A549 (cell line): Measurements from ENCODE around the gene REPS1. TPM values are rescaled to one million over a fixed set of nuclear protein-coding genes. Genes with fewer than 3 reads are reported as not detected.

Source experiments
- ATAC-seq, 2 experiments: fragments of 200-7000 bp in 1 of 2; fragments of >200 bp in 1 of 2; cut with Nextera tagmentation in 1 of 2; cut with Tn5 transposase in 1 of 2; 3 replicates each; pipeline versions ENCODE4 v1.8.0 to v1.9.1; 2018 to 2020; ENCODE audit warnings: mild to moderate bottlenecking in 1 of 2, moderate library complexity in 1 of 2
- CTCF ChIA-PET: fragments of 300-600 bp; sonication (Branson Sonifier 250); formaldehyde crosslinking; extraction: SDS; loops from one replicate; lab custom pipeline; 2021; ENCODE audit warnings: antibody characterized with exemption, inconsistent platforms; lab: Yijun Ruan, JAX
- POLR2A ChIA-PET: fragments of 350-600 bp; formaldehyde crosslinking; extraction: SDS; loops from one replicate; lab custom pipeline; 2021; ENCODE audit warnings: antibody characterized with exemption, inconsistent platforms; lab: Yijun Ruan, JAX
- DNase-seq, 2 experiments: peaks; one replicate each; pipeline versions ENCODE4 v3.0.0 to v3.0.0-alpha.2; 2011 to 2016; ENCODE audit warnings: low read depth in 1 of 2, low spot score in 1 of 2
- FAIRE-seq: peaks from 2 replicates; lab custom pipeline; 2011; peaks lifted over from hg19 to GRCh38; lab: Jason Lieb, UNC
- H3K27ac ChIP-seq, 2 experiments: fragments of >200 bp; sonication (Bioruptor Twin); formaldehyde crosslinking; 3 replicates each; pipeline ENCODE4 v1.5.1; 2016 to 2017
- H3K4me1 ChIP-seq: fragments of >200 bp; sonication (Bioruptor Twin); formaldehyde crosslinking; 3 replicates; pipeline ENCODE4 v1.6.1; 2016
- H3K4me2 ChIP-seq: fragments of >200 bp; sonication (Bioruptor Twin); formaldehyde crosslinking; 3 replicates; pipeline ENCODE4 v1.6.1; 2016
- H3K4me3 ChIP-seq: fragments of >200 bp; sonication (Bioruptor Twin); formaldehyde crosslinking; 3 replicates; pipeline ENCODE4 v1.5.1; 2016
- H3K9me3 ChIP-seq: fragments of >200 bp; sonication (Bioruptor Twin); formaldehyde crosslinking; 3 replicates; pipeline ENCODE4 v1.6.1; 2016
- ATOH8 ChIP-seq: fragments of 250-450 bp; sonication (Bioruptor Pico); IDR thresholded peaks from 2 replicates; pipeline ENCODE4 v1.5.0; 2020; ENCODE audit warnings: low read depth, mild to moderate bottlenecking, moderate library complexity
- BHLHE40 ChIP-seq: IDR thresholded peaks from 2 replicates; pipeline ENCODE4 v1.6.1; 2012; ENCODE audit warnings: low read depth, low read length, inconsistent platforms
- CBX8 ChIP-seq: fragments of 200-600 bp; sonication (generic); IDR thresholded peaks from 2 replicates; pipeline ENCODE4 v1.6.1; 2016
- CHD2 ChIP-seq: fragments of 150-350 bp; IDR thresholded peaks from 2 replicates; pipeline ENCODE4 v1.6.1; 2014; ENCODE audit warnings: low read length; ENCODE audit not compliant: partially characterized antibody
- CHD4 ChIP-seq: fragments of 200-600 bp; sonication (generic); IDR thresholded peaks from 2 replicates; pipeline ENCODE4 v1.6.1; 2016; ENCODE audit warnings: antibody characterized with exemption, mild to moderate bottlenecking, borderline replicate concordance
- E2F6 ChIP-seq: IDR thresholded peaks from 2 replicates; pipeline ENCODE4 v1.6.1; 2012; ENCODE audit warnings: low read depth, borderline replicate concordance
- ESRRA ChIP-seq: fragments of 150-350 bp; IDR thresholded peaks from 2 replicates; pipeline ENCODE4 v1.6.1; 2014; ENCODE audit warnings: mild to moderate bottlenecking, low read length, borderline replicate concordance
- FOSB ChIP-seq: fragments of 250-450 bp; sonication (Bioruptor Pico); IDR thresholded peaks from 2 replicates; pipeline ENCODE4 v1.5.0; 2020; ENCODE audit warnings: mild to moderate bottlenecking, moderate library complexity
- FOXS1 ChIP-seq: fragments of 250-450 bp; sonication (Bioruptor Pico); IDR thresholded peaks from 2 replicates; pipeline ENCODE4 v1.5.0; 2020; ENCODE audit warnings: mild to moderate bottlenecking, moderate library complexity
- GATA3 ChIP-seq: IDR thresholded peaks from 2 replicates; pipeline ENCODE4 v1.6.1; 2012; ENCODE audit warnings: borderline replicate concordance
- HDAC2 ChIP-seq: fragments of 200-600 bp; sonication (generic); IDR thresholded peaks from 2 replicates; pipeline ENCODE4 v1.6.1; 2016
- HEYL ChIP-seq: fragments of 250-450 bp; sonication (Bioruptor Pico); IDR thresholded peaks from 2 replicates; pipeline ENCODE4 v1.8.0; 2021; ENCODE audit warnings: mild to moderate bottlenecking, moderate library complexity
- HOXA7 ChIP-seq: fragments of 250-450 bp; sonication (Bioruptor Pico); IDR thresholded peaks from 2 replicates; pipeline ENCODE4 v1.5.0; 2020; ENCODE audit warnings: mild to moderate bottlenecking, moderate library complexity
- JUNB ChIP-seq: fragments of >200 bp; sonication (Bioruptor Twin); formaldehyde crosslinking; IDR thresholded peaks from 2 replicates; pipeline ENCODE4 v1.6.1; 2016
- KDM1A ChIP-seq: fragments of 200-600 bp; sonication (generic); IDR thresholded peaks from 2 replicates; pipeline ENCODE4 v1.6.1; 2016; ENCODE audit warnings: low read depth, mild to moderate bottlenecking
- KDM5A ChIP-seq: fragments of 200-600 bp; sonication (generic); IDR thresholded peaks from 2 replicates; pipeline ENCODE4 v1.6.1; 2016; ENCODE audit warnings: antibody characterized with exemption, mild to moderate bottlenecking
- PHF8 ChIP-seq: fragments of 200-600 bp; sonication (generic); IDR thresholded peaks from 2 replicates; pipeline ENCODE4 v1.6.1; 2016; ENCODE audit warnings: low read depth, mild to moderate bottlenecking, antibody characterized with exemption, moderate library complexity, borderline replicate concordance
- POLR2A ChIP-seq: IDR thresholded peaks from 2 replicates; pipeline ENCODE4 v1.6.1; 2012; ENCODE audit warnings: mild to moderate bottlenecking, low read length
- POLR2AphosphoS2 ChIP-seq: conservative IDR thresholded peaks from 2 replicates; pipeline ENCODE4 v1.6.1; 2012; ENCODE audit warnings: low read length, improper control_type of control experiment, inconsistent platforms
- RAD21 ChIP-seq, 2 experiments: fragments of >200 bp in 1 of 2; sonication (Bioruptor Twin) in 1 of 2; formaldehyde crosslinking in 1 of 2; IDR thresholded peaks in 1 of 2; conservative IDR thresholded peaks in 1 of 2; 2 replicates in 1 of 2; 3 replicates in 1 of 2; pipeline ENCODE4 v1.6.1; 2012 to 2018; ENCODE audit warnings: inconsistent platforms in 1 of 2
- RCOR1 ChIP-seq: fragments of 150-350 bp; IDR thresholded peaks from 2 replicates; pipeline ENCODE4 v1.6.1; 2014; ENCODE audit warnings: antibody characterized with exemption, low read length, low read depth
- RFX5 ChIP-seq: fragments of 450-650 bp; IDR thresholded peaks from 2 replicates; pipeline ENCODE4 v1.7.1; 2014; ENCODE audit warnings: antibody characterized with exemption, mild to moderate bottlenecking, moderate library complexity
- RNF2 ChIP-seq: fragments of 200-600 bp; sonication (generic); IDR thresholded peaks from 2 replicates; pipeline ENCODE4 v1.6.1; 2016; ENCODE audit warnings: low read depth, mild to moderate bottlenecking, antibody characterized with exemption, moderate library complexity, borderline replicate concordance
- SMC3 ChIP-seq: fragments of >200 bp; sonication (Bioruptor Twin); formaldehyde crosslinking; IDR thresholded peaks from 3 replicates; pipeline ENCODE4 v1.6.1; 2018; ENCODE audit warnings: inconsistent platforms
- SREBF2 ChIP-seq: fragments of 450-650 bp; IDR thresholded peaks from 2 replicates; pipeline ENCODE4 v1.6.1; 2014; ENCODE audit warnings: mild to moderate bottlenecking, moderate library complexity
- TFCP2L1 ChIP-seq: fragments of 250-450 bp; sonication (Bioruptor Pico); IDR thresholded peaks from 2 replicates; pipeline ENCODE4 v1.5.0; 2021; ENCODE audit warnings: mild to moderate bottlenecking
- TP53 ChIP-seq: fragments of 250-450 bp; sonication (Bioruptor Pico); IDR thresholded peaks from 2 replicates; pipeline ENCODE4 v1.5.0; 2021; ENCODE audit warnings: mild to moderate bottlenecking, moderate library complexity
- ZNF302 ChIP-seq: fragments of 250-450 bp; sonication (Bioruptor Pico); IDR thresholded peaks from 2 replicates; pipeline ENCODE4 v1.9.0; 2021; ENCODE audit warnings: inconsistent platforms, mild to moderate bottlenecking, moderate library complexity
- ZSCAN20 ChIP-seq: fragments of 250-450 bp; sonication (Bioruptor Pico); IDR thresholded peaks from 2 replicates; pipeline ENCODE4 v1.8.0; 2022; ENCODE audit warnings: mild to moderate bottlenecking, moderate library complexity
- WGBS: methylation state at CpG from one replicate; pipeline ENCODE4 v1.1.6; 2017; ENCODE audit errors: missing lambda C conversion rate; 5-methylcytosine and 5-hydroxymethylcytosine counted together
- polyA plus RNA-seq, 4 experiments: library from polyadenylated mRNA; depleted of rRNA in 3 of 4; stranded (reverse); fragments of >200 nt; fragmentation: RNase III in 1 of 4; extraction: RNeasy Plus Mini Kit Qiagen cat#74134 plus additional on column Dnase treatment in 1 of 4; gene quantifications; 2 replicates in 3 of 4; 3 replicates in 1 of 4; pipeline ENCODE4 v1.2.3, GENCODE V29; 2011 to 2017
- TF ChIP-seq, protein P1 (sequence below): fragments of 450-650 bp; IDR thresholded peaks from 2 replicates; pipeline ENCODE4 v1.6.1; 2014; ENCODE audit warnings: antibody characterized with exemption
- TF ChIP-seq, protein P2 (sequence below): fragments of >200 bp; sonication (Bioruptor Twin); formaldehyde crosslinking; IDR thresholded peaks from 3 replicates; pipeline ENCODE4 v1.5.1; 2016

Gene REPS1
- polyA plus RNA-seq, 2 of the 4 experiments (the other 2 are of a cell fraction): 16.3 to 36.4 TPM

DNA sequence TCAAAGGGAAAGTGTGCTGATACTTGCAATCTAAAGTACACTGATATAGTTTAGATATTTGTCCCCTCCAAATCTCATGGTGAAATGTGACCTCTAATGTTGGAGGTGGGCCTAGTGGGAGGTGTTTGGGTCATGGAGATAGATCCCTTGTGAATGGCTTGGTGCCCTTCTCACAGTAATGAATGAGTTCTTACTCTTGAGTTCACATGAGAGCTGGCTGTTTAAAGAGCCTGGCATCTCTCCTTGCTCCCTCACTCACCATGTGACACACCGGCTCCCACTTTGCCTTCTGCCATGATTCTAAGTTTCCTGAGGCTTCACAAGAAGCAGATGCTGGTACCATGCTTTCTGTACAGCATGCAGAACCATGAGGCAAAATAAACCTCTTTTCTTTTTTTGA is 78.1 kb downstream of the REPS1 start:
- FAIRE-seq: no peak
- POLR2A ChIA-PET: no interaction called here
- WGBS: 100% methylated on average over 1 of the region's 1 CpG
- TF ChIP-seq HDAC2 (no peak), BHLHE40 (no peak), RAD21 (conservative IDR thresholded peaks at IDR 0.05 in 1 of 2, IDR thresholded peaks at IDR 0.05 in 1 of 2) (no peak), RNF2 (no peak), CBX8 (no peak), SMC3 (no peak), HOXA7 (CRISPR knock-in tag) (no peak), SREBF2 (no peak), KDM1A (no peak), TP53 (CRISPR knock-in tag) (no peak), POLR2AphosphoS2 (no peak)
- TF ChIP-seq, all 56 proteins: peak for 0
- Histone ChIP-seq H3K4me1 (no peaks in the 10 kb centered on the region), H3K27ac (no peak overlapping the region), H3K4me3 (no peak overlapping the region), H3K4me2 (no peak overlapping the region), H3K9me3 (no peaks in the 10 kb centered on the region)
- no peak for DNase-seq
- CTCF ChIA-PET: no interaction called here
- ATAC-seq: no peak

DNA sequence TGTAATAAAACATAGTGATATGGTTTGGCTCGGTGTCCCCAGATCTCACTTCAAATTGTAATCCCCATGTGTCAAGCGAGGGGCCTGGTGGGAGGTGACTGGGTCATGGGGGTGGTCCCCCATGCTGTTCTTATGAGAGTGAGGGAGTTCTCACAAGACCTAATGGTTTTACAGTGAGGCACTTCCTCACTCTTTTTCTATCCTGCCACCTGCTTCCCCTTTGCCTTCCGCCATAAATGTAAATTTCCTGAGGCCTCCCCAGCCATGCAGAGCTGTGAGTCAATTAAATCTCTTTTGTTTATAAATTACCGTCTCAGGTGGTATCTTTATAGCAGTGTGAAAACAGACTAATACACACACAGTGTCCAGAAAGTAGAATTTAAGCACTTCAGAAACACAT is 78.5 kb downstream of the REPS1 start:
- FAIRE-seq: no peak
- WGBS: 82% methylated on average over 4 of the region's 4 CpGs
- TF ChIP-seq HEYL (CRISPR knock-in tag): no peak
- no peak for TF ChIP-seq GATA3
- TF ChIP-seq TFCP2L1 (CRISPR knock-in tag): no peak
- no peak for TF ChIP-seq RCOR1
- no peak for TF ChIP-seq E2F6
- no peak for TF ChIP-seq CHD4
- TF ChIP-seq RNF2: no peak
- no peak for TF ChIP-seq ATOH8 (CRISPR knock-in tag)
- TF ChIP-seq POLR2A: no peak
- TF ChIP-seq KDM5A: no peak
- TF ChIP-seq, all 56 proteins: peak for 0
- ATAC-seq (no peak), DNase-seq (no peak)
- no peak overlapping the region for H3K27ac ChIP-seq
- CTCF ChIA-PET: no interaction called here
- no peak overlapping the region for H3K4me2 ChIP-seq
- H3K9me3 ChIP-seq: no peaks in the 10 kb centered on the region
- no peaks in the 10 kb centered on the region for H3K4me1 ChIP-seq
- POLR2A ChIA-PET: no interaction called here
- no peak overlapping the region for H3K4me3 ChIP-seq

- H3K4me1 ChIP-seq: no peaks in the 10 kb centered on the region
- DNase-seq: no peak
- H3K27ac ChIP-seq: no peak overlapping the region
- POLR2A ChIA-PET: no interaction called here
- H3K4me2 ChIP-seq: no peak overlapping the region
- no peak overlapping the region for H3K4me3 ChIP-seq
- 91% methylated on average over 7 of the region's 7 CpGs for WGBS
- FAIRE-seq: no peak
- no peak for TF ChIP-seq ESRRA
- TF ChIP-seq BHLHE40: no peak
- no peak for TF ChIP-seq ZSCAN20 (CRISPR knock-in tag)
- no peak for TF ChIP-seq RFX5
- TF ChIP-seq FOXS1 (CRISPR knock-in tag): no peak
- no peak for TF ChIP-seq PHF8
- no peak for TF ChIP-seq ZNF302 (CRISPR knock-in tag)
- no peak for TF ChIP-seq FOSB
- TF ChIP-seq, protein P1, sequence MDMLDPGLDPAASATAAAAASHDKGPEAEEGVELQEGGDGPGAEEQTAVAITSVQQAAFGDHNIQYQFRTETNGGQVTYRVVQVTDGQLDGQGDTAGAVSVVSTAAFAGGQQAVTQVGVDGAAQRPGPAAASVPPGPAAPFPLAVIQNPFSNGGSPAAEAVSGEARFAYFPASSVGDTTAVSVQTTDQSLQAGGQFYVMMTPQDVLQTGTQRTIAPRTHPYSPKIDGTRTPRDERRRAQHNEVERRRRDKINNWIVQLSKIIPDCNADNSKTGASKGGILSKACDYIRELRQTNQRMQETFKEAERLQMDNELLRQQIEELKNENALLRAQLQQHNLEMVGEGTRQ: no peak
- no peak for TF ChIP-seq CHD2
- no peak for TF ChIP-seq JUNB
- TF ChIP-seq, protein P2, sequence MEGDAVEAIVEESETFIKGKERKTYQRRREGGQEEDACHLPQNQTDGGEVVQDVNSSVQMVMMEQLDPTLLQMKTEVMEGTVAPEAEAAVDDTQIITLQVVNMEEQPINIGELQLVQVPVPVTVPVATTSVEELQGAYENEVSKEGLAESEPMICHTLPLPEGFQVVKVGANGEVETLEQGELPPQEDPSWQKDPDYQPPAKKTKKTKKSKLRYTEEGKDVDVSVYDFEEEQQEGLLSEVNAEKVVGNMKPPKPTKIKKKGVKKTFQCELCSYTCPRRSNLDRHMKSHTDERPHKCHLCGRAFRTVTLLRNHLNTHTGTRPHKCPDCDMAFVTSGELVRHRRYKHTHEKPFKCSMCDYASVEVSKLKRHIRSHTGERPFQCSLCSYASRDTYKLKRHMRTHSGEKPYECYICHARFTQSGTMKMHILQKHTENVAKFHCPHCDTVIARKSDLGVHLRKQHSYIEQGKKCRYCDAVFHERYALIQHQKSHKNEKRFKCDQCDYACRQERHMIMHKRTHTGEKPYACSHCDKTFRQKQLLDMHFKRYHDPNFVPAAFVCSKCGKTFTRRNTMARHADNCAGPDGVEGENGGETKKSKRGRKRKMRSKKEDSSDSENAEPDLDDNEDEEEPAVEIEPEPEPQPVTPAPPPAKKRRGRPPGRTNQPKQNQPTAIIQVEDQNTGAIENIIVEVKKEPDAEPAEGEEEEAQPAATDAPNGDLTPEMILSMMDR: no peak
- TF ChIP-seq, all 56 proteins: peak for 0
- H3K9me3 ChIP-seq: no peaks in the 10 kb centered on the region
- CTCF ChIA-PET: no interaction called here
- no peak for ATAC-seq
Measured at GRCh38 chr6:138907167-138907566, 80.9 kb downstream of the REPS1 start.
